GM23338 (cell line): ENCODE data around the gene TPGS1. TPM values are rescaled to one million over a fixed set of nuclear protein-coding genes. Genes with fewer than 3 reads are reported as not detected.

ENCODE experiments used
- ATAC-seq: fragments of 200-7000 bp; cut with Tn5 transposase; 3 replicates; pipeline ENCODE4 v1.9.1; 2020
- DNase-seq: peaks from one replicate; pipeline ENCODE4 v3.0.0-alpha.2; 2015; ENCODE audit warnings: low spot score
- H2AFZ ChIP-seq: fragments of 200-600 bp; sonication (generic); 2 replicates; pipeline ENCODE4 v1.8.0; 2016; ENCODE audit warnings: antibody characterized with exemption, mild to moderate bottlenecking, moderate library complexity
- H3F3A ChIP-seq: fragments of 200-600 bp; sonication (generic); replicated peaks from 2 replicates; pipeline ENCODE4 v1.8.0; 2017; ENCODE audit warnings: antibody characterized with exemption, mixed run types, low read depth
- H3K27ac ChIP-seq: fragments of 200-600 bp; sonication (generic); 2 replicates; pipeline ENCODE4 v1.6.1; 2016; ENCODE audit warnings: low read depth
- H3K27me3 ChIP-seq: fragments of 200-600 bp; sonication (generic); 2 replicates; pipeline ENCODE4 v1.8.0; 2016; ENCODE audit warnings: mild to moderate bottlenecking, mixed run types, moderate library complexity; ENCODE audit not compliant: insufficient read depth
- H3K36me3 ChIP-seq: fragments of 200-600 bp; sonication (generic); 2 replicates; pipeline ENCODE4 v1.8.0; 2016; ENCODE audit warnings: mild to moderate bottlenecking; ENCODE audit not compliant: insufficient read depth
- H3K4me1 ChIP-seq: fragments of 200-600 bp; sonication (generic); 2 replicates; pipeline ENCODE4 v1.8.0; 2016; ENCODE audit warnings: mild to moderate bottlenecking, moderate library complexity; ENCODE audit not compliant: insufficient read depth
- H3K4me2 ChIP-seq: fragments of 200-600 bp; sonication (generic); 2 replicates; pipeline ENCODE4 v1.7.1; 2017; ENCODE audit warnings: mixed run types
- H3K4me3 ChIP-seq: fragments of 200-600 bp; sonication (generic); 2 replicates; pipeline ENCODE4 v1.6.1; 2016; ENCODE audit warnings: mixed run types
- H3K79me2 ChIP-seq: fragments of 200-600 bp; sonication (generic); replicated peaks from 2 replicates; pipeline ENCODE4 v1.8.0; 2017; ENCODE audit warnings: mild to moderate bottlenecking; ENCODE audit not compliant: insufficient read depth
- H3K9me2 ChIP-seq: fragments of 200-600 bp; sonication (generic); 2 replicates; pipeline ENCODE4 v1.8.0; 2017; ENCODE audit not compliant: insufficient read depth
- H4K20me1 ChIP-seq: fragments of 200-600 bp; sonication (generic); replicated peaks from 2 replicates; pipeline ENCODE4 v1.8.0; 2017; ENCODE audit warnings: mild to moderate bottlenecking; ENCODE audit not compliant: insufficient read depth
- H3K27ac Mint-ChIP-seq: 2 replicates; pipeline ENCODE4 v1.8.0; 2020; ENCODE audit warnings: inconsistent platforms, mild to moderate bottlenecking, moderate library complexity, mixed read lengths
- H3K27me3 Mint-ChIP-seq: 3 replicates; pipeline ENCODE4 v1.8.0; 2022; ENCODE audit warnings: low read depth, mild to moderate bottlenecking, moderate library complexity, mixed read lengths, inconsistent platforms; ENCODE audit not compliant: insufficient read depth, poor library complexity
- H3K36me3 Mint-ChIP-seq: 3 replicates; pipeline ENCODE4 v1.8.0; 2021; ENCODE audit warnings: low read depth, mild to moderate bottlenecking, inconsistent platforms, moderate library complexity, mixed read lengths
- H3K4me1 Mint-ChIP-seq: 3 replicates; pipeline ENCODE4 v1.8.0; 2020; ENCODE audit warnings: mild to moderate bottlenecking, inconsistent platforms, mixed read lengths
- H3K4me3 Mint-ChIP-seq: 3 replicates; pipeline ENCODE4 v1.8.0; 2021; ENCODE audit warnings: moderate library complexity, mild to moderate bottlenecking, inconsistent platforms, mixed read lengths
- H3K9me3 Mint-ChIP-seq: 3 replicates; pipeline ENCODE4 v1.8.0; 2020; ENCODE audit warnings: moderate library complexity, mild to moderate bottlenecking, inconsistent platforms, mixed read lengths
- CREB1 ChIP-seq: fragments of 250-450 bp; sonication (Bioruptor Pico); IDR thresholded peaks from 2 replicates; pipeline ENCODE4 v1.5.0; 2020; ENCODE audit warnings: low read depth, mild to moderate bottlenecking, moderate library complexity
- EZH2 ChIP-seq: fragments of 200-600 bp; sonication (generic); IDR thresholded peaks from one replicate; pipeline ENCODE4 v1.8.0; 2017; ENCODE audit warnings: antibody characterized with exemption, mild to moderate bottlenecking, low read depth; ENCODE audit not compliant: unreplicated experiment
- JUNB ChIP-seq: IDR thresholded peaks from one replicate; pipeline ENCODE4 v1.6.1; 2016; ENCODE audit warnings: antibody characterized with exemption; ENCODE audit not compliant: unreplicated experiment
- NANOG ChIP-seq: IDR thresholded peaks from 2 replicates; pipeline ENCODE4 v1.6.1; 2016; ENCODE audit warnings: antibody characterized with exemption, borderline replicate concordance
- POLR2AphosphoS5 ChIP-seq: IDR thresholded peaks from 2 replicates; pipeline ENCODE4 v1.6.1; 2016; ENCODE audit warnings: antibody characterized with exemption, low read depth
- STAT1 ChIP-seq: IDR thresholded peaks from one replicate; pipeline ENCODE4 v1.6.1; 2016; ENCODE audit warnings: antibody characterized with exemption; ENCODE audit not compliant: unreplicated experiment
- ZNF114 ChIP-seq: fragments of 250-450 bp; sonication (Bioruptor Pico); IDR thresholded peaks from 2 replicates; pipeline ENCODE4 v1.5.0; 2020; ENCODE audit warnings: mild to moderate bottlenecking, moderate library complexity
- ZNF331 ChIP-seq: fragments of 250-450 bp; sonication (Bioruptor Pico); IDR thresholded peaks from 2 replicates; pipeline ENCODE4 v1.5.0; 2020; ENCODE audit warnings: low read depth, mild to moderate bottlenecking, moderate library complexity
- polyA plus RNA-seq: library from polyadenylated mRNA; unstranded; fragments of >200 nt; fragmentation: Nextera tagmentation; extraction: Ambion mirVana; gene quantifications from 2 replicates; pipeline ENCODE4 v1.2.1, GENCODE V29; 2016
- total RNA-seq: library from RNA; depleted of rRNA; stranded (reverse); fragments of >200 nt; shearing (Covaris generic); gene quantifications from 2 replicates; pipeline ENCODE4 v1.2.3, GENCODE V29; 2014
- TF ChIP-seq, protein P1 (sequence below): fragments of 250-450 bp; sonication (Bioruptor Pico); IDR thresholded peaks from 2 replicates; pipeline ENCODE4 v1.5.0; 2020; ENCODE audit warnings: mild to moderate bottlenecking, moderate library complexity
- TF ChIP-seq, protein P2 (sequence below), 2 experiments: fragments of 200-600 bp in 1 of 2; sonication (generic) in 1 of 2; conservative IDR thresholded peaks; 2 replicates each; pipeline versions ENCODE4 v1.5.1 to v1.6.1; 2016 to 2017; ENCODE audit warnings: antibody characterized with exemption in 2 of 2, low read depth in 2 of 2, mild to moderate bottlenecking in 2 of 2, moderate library complexity in 1 of 2
- TF ChIP-seq, protein P3 (sequence below): IDR thresholded peaks from 2 replicates; pipeline ENCODE4 v1.6.1; 2016; ENCODE audit warnings: antibody characterized with exemption

Gene TPGS1
- total and polyA plus RNA-seq, 2 experiments from 2014 or later = 11.9 to 38.4 TPM

DNA sequence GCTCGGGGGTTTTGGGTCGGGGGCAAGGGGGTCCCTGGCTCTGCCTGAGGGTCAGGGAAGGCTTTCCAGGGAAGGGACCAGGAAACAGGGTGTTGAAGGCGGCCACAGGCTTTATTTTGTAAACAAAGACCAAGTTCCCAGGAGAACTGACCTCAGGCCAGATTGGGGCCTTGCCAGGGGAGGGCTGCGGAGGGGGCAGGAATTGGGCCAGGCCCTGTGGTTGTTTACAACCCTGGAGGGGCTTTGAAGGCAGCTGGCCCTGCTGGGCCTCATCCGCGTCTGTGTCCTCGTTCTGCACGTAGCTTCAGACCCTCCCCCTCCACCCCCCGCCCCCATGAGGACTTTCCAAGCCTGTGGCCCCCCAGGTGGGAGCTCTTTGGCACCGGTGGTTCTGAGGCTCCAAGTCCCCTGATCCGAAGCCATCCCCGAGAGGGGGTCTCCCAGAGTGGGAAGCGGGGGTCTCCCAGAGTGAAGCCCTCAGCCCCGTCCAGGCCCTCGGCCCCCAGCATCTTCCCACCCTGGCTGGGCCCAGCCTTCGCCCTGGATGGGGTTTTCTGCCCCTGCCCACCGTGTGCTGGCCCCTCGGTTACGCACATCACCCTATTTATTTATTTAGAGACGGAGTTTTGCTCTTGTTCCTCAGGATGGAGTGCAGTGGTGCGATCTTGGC is 51.6 kb downstream of the TPGS1 start (continued):
- TF ChIP-seq, protein P1, sequence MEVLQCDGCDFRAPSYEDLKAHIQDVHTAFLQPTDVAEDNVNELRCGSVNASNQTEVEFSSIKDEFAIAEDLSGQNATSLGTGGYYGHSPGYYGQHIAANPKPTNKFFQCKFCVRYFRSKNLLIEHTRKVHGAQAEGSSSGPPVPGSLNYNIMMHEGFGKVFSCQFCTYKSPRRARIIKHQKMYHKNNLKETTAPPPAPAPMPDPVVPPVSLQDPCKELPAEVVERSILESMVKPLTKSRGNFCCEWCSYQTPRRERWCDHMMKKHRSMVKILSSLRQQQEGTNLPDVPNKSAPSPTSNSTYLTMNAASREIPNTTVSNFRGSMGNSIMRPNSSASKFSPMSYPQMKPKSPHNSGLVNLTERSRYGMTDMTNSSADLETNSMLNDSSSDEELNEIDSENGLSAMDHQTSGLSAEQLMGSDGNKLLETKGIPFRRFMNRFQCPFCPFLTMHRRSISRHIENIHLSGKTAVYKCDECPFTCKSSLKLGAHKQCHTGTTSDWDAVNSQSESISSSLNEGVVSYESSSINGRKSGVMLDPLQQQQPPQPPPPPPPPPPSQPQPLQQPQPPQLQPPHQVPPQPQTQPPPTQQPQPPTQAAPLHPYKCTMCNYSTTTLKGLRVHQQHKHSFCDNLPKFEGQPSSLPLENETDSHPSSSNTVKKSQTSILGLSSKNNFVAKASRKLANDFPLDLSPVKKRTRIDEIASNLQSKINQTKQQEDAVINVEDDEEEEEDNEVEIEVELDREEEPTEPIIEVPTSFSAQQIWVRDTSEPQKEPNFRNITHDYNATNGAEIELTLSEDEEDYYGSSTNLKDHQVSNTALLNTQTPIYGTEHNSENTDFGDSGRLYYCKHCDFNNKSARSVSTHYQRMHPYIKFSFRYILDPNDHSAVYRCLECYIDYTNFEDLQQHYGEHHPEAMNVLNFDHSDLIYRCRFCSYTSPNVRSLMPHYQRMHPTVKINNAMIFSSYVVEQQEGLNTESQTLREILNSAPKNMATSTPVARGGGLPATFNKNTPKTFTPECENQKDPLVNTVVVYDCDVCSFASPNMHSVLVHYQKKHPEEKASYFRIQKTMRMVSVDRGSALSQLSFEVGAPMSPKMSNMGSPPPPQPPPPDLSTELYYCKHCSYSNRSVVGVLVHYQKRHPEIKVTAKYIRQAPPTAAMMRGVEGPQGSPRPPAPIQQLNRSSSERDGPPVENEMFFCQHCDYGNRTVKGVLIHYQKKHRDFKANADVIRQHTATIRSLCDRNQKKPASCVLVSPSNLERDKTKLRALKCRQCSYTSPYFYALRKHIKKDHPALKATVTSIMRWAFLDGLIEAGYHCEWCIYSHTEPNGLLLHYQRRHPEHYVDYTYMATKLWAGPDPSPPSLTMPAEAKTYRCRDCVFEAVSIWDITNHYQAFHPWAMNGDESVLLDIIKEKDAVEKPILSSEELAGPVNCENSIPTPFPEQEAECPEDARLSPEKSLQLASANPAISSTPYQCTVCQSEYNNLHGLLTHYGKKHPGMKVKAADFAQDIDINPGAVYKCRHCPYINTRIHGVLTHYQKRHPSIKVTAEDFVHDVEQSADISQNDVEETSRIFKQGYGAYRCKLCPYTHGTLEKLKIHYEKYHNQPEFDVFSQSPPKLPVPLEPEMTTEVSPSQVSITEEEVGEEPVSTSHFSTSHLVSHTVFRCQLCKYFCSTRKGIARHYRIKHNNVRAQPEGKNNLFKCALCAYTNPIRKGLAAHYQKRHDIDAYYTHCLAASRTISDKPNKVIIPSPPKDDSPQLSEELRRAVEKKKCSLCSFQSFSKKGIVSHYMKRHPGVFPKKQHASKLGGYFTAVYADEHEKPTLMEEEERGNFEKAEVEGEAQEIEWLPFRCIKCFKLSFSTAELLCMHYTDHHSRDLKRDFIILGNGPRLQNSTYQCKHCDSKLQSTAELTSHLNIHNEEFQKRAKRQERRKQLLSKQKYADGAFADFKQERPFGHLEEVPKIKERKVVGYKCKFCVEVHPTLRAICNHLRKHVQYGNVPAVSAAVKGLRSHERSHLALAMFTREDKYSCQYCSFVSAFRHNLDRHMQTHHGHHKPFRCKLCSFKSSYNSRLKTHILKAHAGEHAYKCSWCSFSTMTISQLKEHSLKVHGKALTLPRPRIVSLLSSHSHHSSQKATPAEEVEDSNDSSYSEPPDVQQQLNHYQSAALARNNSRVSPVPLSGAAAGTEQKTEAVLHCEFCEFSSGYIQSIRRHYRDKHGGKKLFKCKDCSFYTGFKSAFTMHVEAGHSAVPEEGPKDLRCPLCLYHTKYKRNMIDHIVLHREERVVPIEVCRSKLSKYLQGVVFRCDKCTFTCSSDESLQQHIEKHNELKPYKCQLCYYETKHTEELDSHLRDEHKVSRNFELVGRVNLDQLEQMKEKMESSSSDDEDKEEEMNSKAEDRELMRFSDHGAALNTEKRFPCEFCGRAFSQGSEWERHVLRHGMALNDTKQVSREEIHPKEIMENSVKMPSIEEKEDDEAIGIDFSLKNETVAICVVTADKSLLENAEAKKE = no peak
- TF ChIP-seq ZNF331 (CRISPR knock-in tag) (no peak), CREB1 (no peak), EZH2 (no peak), ZNF114 (no peak)
- TF ChIP-seq, protein P2, sequence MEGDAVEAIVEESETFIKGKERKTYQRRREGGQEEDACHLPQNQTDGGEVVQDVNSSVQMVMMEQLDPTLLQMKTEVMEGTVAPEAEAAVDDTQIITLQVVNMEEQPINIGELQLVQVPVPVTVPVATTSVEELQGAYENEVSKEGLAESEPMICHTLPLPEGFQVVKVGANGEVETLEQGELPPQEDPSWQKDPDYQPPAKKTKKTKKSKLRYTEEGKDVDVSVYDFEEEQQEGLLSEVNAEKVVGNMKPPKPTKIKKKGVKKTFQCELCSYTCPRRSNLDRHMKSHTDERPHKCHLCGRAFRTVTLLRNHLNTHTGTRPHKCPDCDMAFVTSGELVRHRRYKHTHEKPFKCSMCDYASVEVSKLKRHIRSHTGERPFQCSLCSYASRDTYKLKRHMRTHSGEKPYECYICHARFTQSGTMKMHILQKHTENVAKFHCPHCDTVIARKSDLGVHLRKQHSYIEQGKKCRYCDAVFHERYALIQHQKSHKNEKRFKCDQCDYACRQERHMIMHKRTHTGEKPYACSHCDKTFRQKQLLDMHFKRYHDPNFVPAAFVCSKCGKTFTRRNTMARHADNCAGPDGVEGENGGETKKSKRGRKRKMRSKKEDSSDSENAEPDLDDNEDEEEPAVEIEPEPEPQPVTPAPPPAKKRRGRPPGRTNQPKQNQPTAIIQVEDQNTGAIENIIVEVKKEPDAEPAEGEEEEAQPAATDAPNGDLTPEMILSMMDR (conservative IDR thresholded peaks at IDR 0.05; ENCODE audit: low read depth in 2 of 2) = no peak

DNA sequence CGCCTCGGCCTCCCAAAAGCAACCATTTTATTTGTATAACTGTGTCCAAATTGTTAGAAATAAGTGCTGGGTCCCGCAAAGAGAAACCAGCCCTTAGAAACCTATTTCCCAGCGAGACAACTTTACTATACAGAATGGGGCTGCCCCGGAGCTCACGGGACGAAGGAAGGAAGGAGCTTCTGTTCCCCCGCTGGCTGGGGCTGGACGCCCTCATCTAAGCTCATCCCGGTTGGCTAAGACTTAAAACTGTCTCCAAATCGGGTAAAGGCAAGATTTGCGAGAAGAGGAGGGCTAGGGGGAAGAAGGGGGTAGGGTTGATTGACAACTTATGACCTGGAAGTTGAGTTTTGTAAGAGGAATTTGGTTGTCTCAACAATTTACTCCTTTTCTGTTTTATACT is 52.8 kb downstream of the TPGS1 start:
- H3K4me3 Mint-ChIP-seq = no peak overlapping the region
- Histone ChIP-seq H3K27me3 (no peaks in the 10 kb centered on the region), H3K4me3 (no peak overlapping the region), H3K9me2 (no peaks in the 10 kb centered on the region), H3K27ac (no peak overlapping the region), H3K4me1 (no peaks in the 10 kb centered on the region), H4K20me1 (no peaks in the 10 kb centered on the region), H3K36me3 (no peaks in the 10 kb centered on the region), H3K4me2 (no peak overlapping the region), H3K79me2 (no peaks in the 10 kb centered on the region), H3F3A (no peaks in the 10 kb centered on the region), H2AFZ (no peak overlapping the region)
- H3K27ac Mint-ChIP-seq = no peak overlapping the region
- ATAC-seq = no peak
- peaks cover 19% of the 10 kb centered on the region for H3K9me3 Mint-ChIP-seq
- TF ChIP-seq NANOG = no peak
- no peak for TF ChIP-seq EZH2
- no peak for TF ChIP-seq POLR2AphosphoS5
- no peak for TF ChIP-seq ZNF331 (CRISPR knock-in tag)
- TF ChIP-seq STAT1 = no peak
- no peak for TF ChIP-seq JUNB
- TF ChIP-seq, protein P3, sequence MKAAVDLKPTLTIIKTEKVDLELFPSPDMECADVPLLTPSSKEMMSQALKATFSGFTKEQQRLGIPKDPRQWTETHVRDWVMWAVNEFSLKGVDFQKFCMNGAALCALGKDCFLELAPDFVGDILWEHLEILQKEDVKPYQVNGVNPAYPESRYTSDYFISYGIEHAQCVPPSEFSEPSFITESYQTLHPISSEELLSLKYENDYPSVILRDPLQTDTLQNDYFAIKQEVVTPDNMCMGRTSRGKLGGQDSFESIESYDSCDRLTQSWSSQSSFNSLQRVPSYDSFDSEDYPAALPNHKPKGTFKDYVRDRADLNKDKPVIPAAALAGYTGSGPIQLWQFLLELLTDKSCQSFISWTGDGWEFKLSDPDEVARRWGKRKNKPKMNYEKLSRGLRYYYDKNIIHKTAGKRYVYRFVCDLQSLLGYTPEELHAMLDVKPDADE = no peak
- no peak for TF ChIP-seq ZNF114
- DNase-seq = no peak
- H3K27me3 Mint-ChIP-seq = peaks cover 4% of the 10 kb centered on the region
- H3K4me1 Mint-ChIP-seq = peaks cover 6% of the 10 kb centered on the region
- H3K36me3 Mint-ChIP-seq = peaks cover 18% of the 10 kb centered on the region
